ENCODE data around the gene PEMT.

DNA sequence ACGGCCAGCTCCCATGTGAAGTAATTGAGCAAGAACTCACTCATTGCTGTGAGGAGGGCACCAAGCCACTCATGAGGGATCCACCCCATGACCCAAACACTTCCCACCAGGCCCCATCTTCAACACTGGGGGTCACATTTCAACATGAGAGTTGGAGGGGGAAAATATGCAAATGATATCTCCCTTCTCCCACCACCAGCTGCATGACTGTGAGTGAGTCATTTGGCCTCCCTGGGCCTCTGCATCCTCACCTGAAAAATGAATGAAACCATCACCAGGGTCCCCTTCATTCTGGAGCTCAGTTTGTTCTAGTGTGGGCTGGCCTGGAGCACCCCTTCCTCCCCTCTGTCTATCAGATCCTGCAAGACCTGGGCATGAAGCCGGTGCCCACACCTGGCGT lies 121.5 kb downstream of the PEMT start:
- TF ChIP-seq CTCF (IDR thresholded peaks at IDR 0.05; ENCODE audit: insufficient read depth, low read length, poor library complexity, severe bottlenecking) (no peak), EZH2phosphoT487 (conservative IDR thresholded peaks at IDR 0.05; ENCODE audit: low read length) (no peak)

Data from SU-DHL-6 (cell line).